Right lobe of liver (tissue), 6 donors: ENCODE results near the gene SLC10A4. TPM values are rescaled to one million over a fixed set of nuclear protein-coding genes. Genes with fewer than 3 reads are reported as not detected.
A peak's percentile ranks its signal among the peaks of the same experiment; 100 is the strongest.

Experiments used
- ATAC-seq, 4 donors: fragments of 200-7000 bp; cut with Tn5 transposase; one replicate each; pipeline ENCODE4 v1.9.1; 2020; ENCODE audit warnings: mild to moderate bottlenecking in 4 of 4, moderate library complexity in 4 of 4
- DNase-seq, 3 donors: peaks; one replicate each; pipeline ENCODE4 v3.0.0-alpha.2; 2020
- H3K27ac ChIP-seq, 3 donors: fragments of 200-600 bp; one replicate each; pipeline ENCODE4 v1.8.0; 2022
- H3K27me3 ChIP-seq, 2 donors: fragments of 200-600 bp; one replicate each; pipeline ENCODE4 v1.8.0; 2022
- H3K36me3 ChIP-seq, 4 donors: fragments of 200-600 bp; sonication (generic) in 1 of 4; one replicate each; pipeline versions ENCODE4 v1.5.1 to v1.8.0; 2017 to 2022; ENCODE audit warnings: control low read depth in 1 of 4
- H3K4me1 ChIP-seq, 4 donors: fragments of 200-600 bp; sonication (generic) in 1 of 4; one replicate each; pipeline versions ENCODE4 v1.5.1 to v1.8.0; 2017 to 2022; ENCODE audit warnings: control low read depth in 1 of 4
- H3K4me3 ChIP-seq, 3 donors: fragments of 200-600 bp; one replicate each; pipeline ENCODE4 v1.8.0; 2022
- H3K9me3 ChIP-seq, 4 donors: fragments of 200-600 bp; sonication (generic) in 1 of 4; one replicate each; pipeline versions ENCODE4 v1.5.1 to v1.8.0; 2017 to 2022; ENCODE audit warnings: control low read depth in 1 of 4
- POLR2A ChIP-seq: fragments of 450-650 bp; IDR thresholded peaks from one replicate; pipeline ENCODE4 v1.6.1; 2017; ENCODE audit warnings: antibody characterized with exemption, mild to moderate bottlenecking
- WGBS: methylation state at CpG from one replicate; pipeline ENCODE4 v1.1.6; 2018; ENCODE audit warnings: low coverage, low lambda C conversion rate; ENCODE audit not compliant: insufficient coverage; ENCODE audit errors: missing lambda C conversion rate; 5-methylcytosine and 5-hydroxymethylcytosine counted together
- intact Hi-C, 2 donors: fragments of 100-400 bp; cut with DNase I; formaldehyde crosslinking; loops; one replicate each; pipeline versions ENCODE4 v1.11.2 to v1.14.1; 2022
- total RNA-seq, 6 experiments: library from RNA; depleted of rRNA in 2 of 6; stranded (reverse); fragments of >200 nt in 2 of 6; fragmentation: NEBNext Ultra II Directional in 3 of 6; extraction: Animal tissue kit (Norgen Biotek cat#: 25700) in 3 of 6; gene quantifications; one replicate each; pipeline versions ENCODE4 v1.1.0 to v1.2.4, GENCODE V29; 2016 to 2023
- TF ChIP-seq, protein P1 (sequence below), 4 donors: fragments of 200-600 bp in 3 of 4; fragments of 450-650 bp in 1 of 4; IDR thresholded peaks; one replicate each; pipeline versions ENCODE4 v1.5.1 to v1.8.0; 2016 to 2022; ENCODE audit warnings: antibody characterized with exemption in 4 of 4, mild to moderate bottlenecking in 2 of 4
- donor health status: DM: no; HTN: yes; CAD: no.
- donor health status: DM: no; HTN: no; CAD: no.
- donor health status: DM: no; HTN: no; CAD: no.
- donor health status: DM: no; HTN: yes; CAD: no.
- donor health status: DM: no; HTN: yes; CAD: no.

SLC10A4 gene
- total RNA-seq, 6 experiments from 2014 or later = 0.22 TPM; not detected in 5

DNA sequence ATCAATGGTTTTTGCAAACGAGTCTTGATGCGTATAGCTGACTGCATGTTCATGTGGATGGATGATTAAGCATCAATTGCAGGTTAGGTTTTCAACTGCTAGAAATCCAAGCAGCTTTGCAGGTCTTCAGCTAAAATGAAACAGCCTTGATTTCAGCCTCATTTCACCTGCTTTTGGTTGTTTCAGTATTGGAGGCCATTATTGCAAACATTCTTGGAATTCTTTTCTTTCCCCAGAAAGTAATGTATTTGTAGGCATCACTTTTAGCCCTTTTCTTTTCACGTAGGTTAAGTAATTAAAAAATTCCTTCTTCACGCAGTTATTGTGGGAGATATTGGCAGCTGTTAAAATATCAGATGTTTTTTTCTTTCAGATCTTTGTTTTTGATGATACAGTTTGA lies 15.8 kb downstream of the SLC10A4 start:
- WGBS = 91% methylated on average over 4 of the region's 4 CpGs
- TF ChIP-seq POLR2A = no peak
- Histone ChIP-seq H3K27ac (no peak overlapping the region), H3K4me3 (no peak overlapping the region), H3K4me1 (no peaks in the 10 kb centered on the region), H3K9me3 (no peaks in the 10 kb centered on the region), H3K36me3 (peaks cover 0 to 22% (median 4%) of the 10 kb centered on the region in 4 donors), H3K27me3 (no peaks in the 10 kb centered on the region)
- DNase-seq (no peak), ATAC-seq (no peak)
- intact Hi-C loops = no loop called here

- TF ChIP-seq, protein P1, sequence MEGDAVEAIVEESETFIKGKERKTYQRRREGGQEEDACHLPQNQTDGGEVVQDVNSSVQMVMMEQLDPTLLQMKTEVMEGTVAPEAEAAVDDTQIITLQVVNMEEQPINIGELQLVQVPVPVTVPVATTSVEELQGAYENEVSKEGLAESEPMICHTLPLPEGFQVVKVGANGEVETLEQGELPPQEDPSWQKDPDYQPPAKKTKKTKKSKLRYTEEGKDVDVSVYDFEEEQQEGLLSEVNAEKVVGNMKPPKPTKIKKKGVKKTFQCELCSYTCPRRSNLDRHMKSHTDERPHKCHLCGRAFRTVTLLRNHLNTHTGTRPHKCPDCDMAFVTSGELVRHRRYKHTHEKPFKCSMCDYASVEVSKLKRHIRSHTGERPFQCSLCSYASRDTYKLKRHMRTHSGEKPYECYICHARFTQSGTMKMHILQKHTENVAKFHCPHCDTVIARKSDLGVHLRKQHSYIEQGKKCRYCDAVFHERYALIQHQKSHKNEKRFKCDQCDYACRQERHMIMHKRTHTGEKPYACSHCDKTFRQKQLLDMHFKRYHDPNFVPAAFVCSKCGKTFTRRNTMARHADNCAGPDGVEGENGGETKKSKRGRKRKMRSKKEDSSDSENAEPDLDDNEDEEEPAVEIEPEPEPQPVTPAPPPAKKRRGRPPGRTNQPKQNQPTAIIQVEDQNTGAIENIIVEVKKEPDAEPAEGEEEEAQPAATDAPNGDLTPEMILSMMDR (IDR thresholded peaks at IDR 0.05) = no peak
- no peak for TF ChIP-seq POLR2A
- ATAC-seq (no peak), DNase-seq (no peak)
- Histone ChIP-seq H3K9me3 (no peaks in the 10 kb centered on the region), H3K27ac (no peak overlapping the region), H3K4me1 (peaks cover 0 to 2% (median 0%) of the 10 kb centered on the region in 4 donors), H3K36me3 (peaks cover 0 to 22% (median 4%) of the 10 kb centered on the region in 4 donors), H3K4me3 (no peak overlapping the region), H3K27me3 (no peaks in the 10 kb centered on the region)
- WGBS = 75% methylated on average over 3 of the region's 3 CpGs
- intact Hi-C loops = no loop called here
Observed at GRCh38 chr4:48499551-48500066, 16.5 kb downstream of the SLC10A4 start.

GRCh38 chr4:48503233-48504025 lies 20.3 kb downstream of the SLC10A4 start:
- Histone ChIP-seq H3K27ac (no peak overlapping the region), H3K4me3 (no peak overlapping the region), H3K36me3 (peaks cover 0 to 25% (median 7%) of the 10 kb centered on the region in 4 donors), H3K27me3 (no peaks in the 10 kb centered on the region), H3K4me1 (peaks cover 0 to 5% (median 0%) of the 10 kb centered on the region in 4 donors), H3K9me3 (no peaks in the 10 kb centered on the region)
- intact Hi-C loops = no loop called here
- DNase-seq = no peak
- no peak for TF ChIP-seq POLR2A
- TF ChIP-seq, protein P1 (IDR thresholded peaks at IDR 0.05) = no peak
- ATAC-seq = no peak
- WGBS = 68% methylated on average over 4 of the region's 4 CpGs

DNA sequence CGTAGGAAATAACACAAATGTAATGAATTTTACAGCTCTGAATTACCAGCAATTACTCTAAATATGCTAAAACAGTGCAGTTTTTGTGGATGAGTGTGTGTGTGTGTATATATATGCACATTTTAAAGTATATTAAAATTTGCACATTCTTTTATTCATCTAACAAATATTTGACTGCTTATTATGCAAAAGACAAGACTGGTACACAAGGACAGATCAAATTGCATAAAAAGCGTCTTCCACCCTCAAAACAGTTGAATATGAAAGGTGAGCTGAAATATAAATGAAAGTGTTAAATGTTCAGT lies 20.8 kb downstream of the SLC10A4 start:
- ATAC-seq = no peak
- no peak overlapping the region for H3K4me3 ChIP-seq
- no peak for DNase-seq
- intact Hi-C loops = no loop called here
- H3K4me1 ChIP-seq = peaks cover 0 to 5% (median 0%) of the 10 kb centered on the region in 4 donors
- no peaks in the 10 kb centered on the region for H3K27me3 ChIP-seq
- peaks cover 0 to 20% (median 4%) of the 10 kb centered on the region in 4 donors for H3K36me3 ChIP-seq
- WGBS = 97% methylated on average over 2 of the region's 2 CpGs
- H3K9me3 ChIP-seq = no peaks in the 10 kb centered on the region
- TF ChIP-seq, protein P1 (IDR thresholded peaks at IDR 0.05) = no peak
- no peak for TF ChIP-seq POLR2A
- no peak overlapping the region for H3K27ac ChIP-seq

DNA sequence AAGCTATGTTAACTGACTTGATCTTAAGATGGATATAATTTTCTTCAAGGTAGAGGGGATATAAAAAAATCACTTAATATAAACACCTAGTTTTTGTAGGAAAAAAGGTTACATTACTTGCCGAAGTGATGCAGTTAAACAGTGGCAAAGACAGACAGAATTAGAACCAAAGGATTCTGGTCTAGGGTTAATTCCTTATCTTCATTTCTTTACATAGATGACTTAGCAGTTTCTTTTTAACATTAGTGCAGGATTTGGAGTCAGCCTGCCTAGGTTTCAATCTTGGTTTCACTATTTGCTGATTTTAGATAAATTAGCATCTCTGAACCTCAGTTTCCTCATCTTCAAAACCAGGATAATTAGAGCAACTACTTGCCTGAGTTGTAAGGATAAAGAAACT lies 21.2 kb downstream of the SLC10A4 start:
- Histone ChIP-seq H3K36me3 (peaks cover 0 to 16% (median 3%) of the 10 kb centered on the region in 4 donors), H3K27me3 (no peaks in the 10 kb centered on the region), H3K4me1 (peaks cover 0 to 5% (median 0%) of the 10 kb centered on the region in 4 donors), H3K9me3 (no peaks in the 10 kb centered on the region), H3K4me3 (no peak overlapping the region), H3K27ac (no peak overlapping the region)
- peak in 2 of 4 donors; percentile 48 to 82 for ATAC-seq
- WGBS = 56% methylated on average over 1 of the region's 1 CpG
- intact Hi-C loops = no loop called here
- TF ChIP-seq POLR2A = no peak
- TF ChIP-seq, protein P1 (IDR thresholded peaks at IDR 0.05) = no peak
- no peak for DNase-seq
